ENCODE data around the gene CHST11. TPM values are rescaled to one million over a fixed set of nuclear protein-coding genes. Genes with fewer than 3 reads are reported as not detected.
A peak's percentile ranks its signal among the peaks of the same experiment; 100 is the strongest.

CHST11 gene
- total RNA-seq, 1 donor from 2014 or later: 15.5 TPM

DNA sequence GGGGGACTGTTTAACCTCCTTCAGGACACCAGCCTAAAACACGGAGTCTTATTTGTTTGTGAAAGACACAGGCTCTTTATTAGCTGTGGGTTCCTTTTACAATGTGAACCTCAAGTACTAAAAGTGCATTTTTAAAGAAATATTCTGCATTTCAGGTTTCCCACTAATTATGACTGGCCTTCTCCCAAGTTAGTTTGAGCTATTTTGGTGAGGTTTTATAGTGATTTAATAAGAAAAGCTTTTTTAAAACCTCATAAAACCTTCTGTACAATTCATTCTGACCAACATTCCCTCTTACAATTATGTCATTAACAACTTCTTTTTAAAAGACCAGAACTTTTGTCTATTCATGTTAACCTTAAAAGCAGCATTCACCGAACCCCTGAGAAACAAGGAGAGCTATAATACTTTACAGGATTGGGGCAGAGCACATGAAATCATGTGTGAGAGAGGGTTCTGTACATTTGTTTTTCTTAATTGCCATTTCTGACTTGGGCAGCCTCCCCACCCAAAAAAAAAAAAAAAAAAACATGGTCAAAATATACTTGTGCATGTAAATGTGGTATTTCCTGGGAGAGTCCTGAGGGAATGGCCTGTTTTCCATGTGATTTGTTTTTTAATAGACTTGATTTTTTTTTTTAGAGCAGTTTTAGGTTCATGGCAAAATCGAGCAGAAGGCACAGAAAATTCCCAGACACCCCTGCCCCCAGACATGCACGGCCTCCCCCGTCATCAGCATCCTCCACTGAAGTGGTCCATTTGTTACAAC, 169.5 kb downstream of the CHST11 start:
- H3K27ac Mint-ChIP-seq: peak overlapping the region; percentile 61
- TF ChIP-seq, protein P1, sequence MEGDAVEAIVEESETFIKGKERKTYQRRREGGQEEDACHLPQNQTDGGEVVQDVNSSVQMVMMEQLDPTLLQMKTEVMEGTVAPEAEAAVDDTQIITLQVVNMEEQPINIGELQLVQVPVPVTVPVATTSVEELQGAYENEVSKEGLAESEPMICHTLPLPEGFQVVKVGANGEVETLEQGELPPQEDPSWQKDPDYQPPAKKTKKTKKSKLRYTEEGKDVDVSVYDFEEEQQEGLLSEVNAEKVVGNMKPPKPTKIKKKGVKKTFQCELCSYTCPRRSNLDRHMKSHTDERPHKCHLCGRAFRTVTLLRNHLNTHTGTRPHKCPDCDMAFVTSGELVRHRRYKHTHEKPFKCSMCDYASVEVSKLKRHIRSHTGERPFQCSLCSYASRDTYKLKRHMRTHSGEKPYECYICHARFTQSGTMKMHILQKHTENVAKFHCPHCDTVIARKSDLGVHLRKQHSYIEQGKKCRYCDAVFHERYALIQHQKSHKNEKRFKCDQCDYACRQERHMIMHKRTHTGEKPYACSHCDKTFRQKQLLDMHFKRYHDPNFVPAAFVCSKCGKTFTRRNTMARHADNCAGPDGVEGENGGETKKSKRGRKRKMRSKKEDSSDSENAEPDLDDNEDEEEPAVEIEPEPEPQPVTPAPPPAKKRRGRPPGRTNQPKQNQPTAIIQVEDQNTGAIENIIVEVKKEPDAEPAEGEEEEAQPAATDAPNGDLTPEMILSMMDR (conservative IDR thresholded peaks at IDR 0.05): no peak
- H3K4me3 Mint-ChIP-seq: no peak overlapping the region
- peaks cover 10% of the 10 kb centered on the region for H3K27me3 Mint-ChIP-seq
- peaks cover 47% of the 10 kb centered on the region for H3K4me1 Mint-ChIP-seq (ENCODE audit: unreplicated experiment)
- no peaks in the 10 kb centered on the region for H3K36me3 Mint-ChIP-seq
- H3K9me3 Mint-ChIP-seq: no peaks in the 10 kb centered on the region
- no peak for DNase-seq (ENCODE audit: extremely low spot score, unreplicated experiment)

DNA sequence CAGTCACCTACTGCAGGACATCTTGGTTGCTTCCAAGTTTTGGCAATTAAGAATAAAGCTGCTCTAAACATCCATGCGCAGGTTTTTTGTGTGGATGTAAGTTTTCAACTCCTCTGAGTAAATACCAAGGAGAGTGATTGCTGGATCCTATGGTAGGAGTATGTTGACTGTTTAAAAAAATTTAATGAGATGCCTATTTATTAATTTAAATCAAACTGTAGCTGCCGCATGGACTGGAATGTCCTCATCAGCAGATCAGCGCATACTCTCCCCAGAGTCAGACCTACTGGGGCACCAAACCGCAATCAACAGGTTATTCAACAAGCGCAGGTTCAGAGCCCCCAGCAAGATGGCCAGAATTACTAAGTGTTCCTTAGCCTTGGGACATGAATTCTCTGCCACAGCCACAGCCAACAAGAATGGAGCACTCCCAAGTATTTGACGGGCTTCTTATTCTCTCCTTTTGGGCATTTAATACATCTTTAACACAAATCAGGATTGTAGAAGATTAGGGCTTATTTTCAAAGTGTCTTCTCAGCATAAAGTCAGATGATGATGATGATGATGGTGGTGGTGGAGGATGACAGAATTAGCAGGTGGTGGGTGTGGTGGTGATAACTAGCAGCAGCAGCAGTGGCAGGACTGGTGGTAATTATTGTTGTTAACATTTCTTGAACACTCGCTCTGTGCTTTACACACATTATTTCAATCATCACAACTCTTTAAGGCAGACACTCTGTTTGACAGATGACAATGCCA, 170.7 kb downstream of the CHST11 start:
- no peaks in the 10 kb centered on the region for H3K9me3 Mint-ChIP-seq
- peaks cover 15% of the 10 kb centered on the region for H3K27me3 Mint-ChIP-seq
- TF ChIP-seq, protein P1 (conservative IDR thresholded peaks at IDR 0.05): no peak
- no peak for DNase-seq (ENCODE audit: extremely low spot score, unreplicated experiment)
- peak overlapping the region; percentile 61 for H3K27ac Mint-ChIP-seq
- no peaks in the 10 kb centered on the region for H3K36me3 Mint-ChIP-seq
- no peak overlapping the region for H3K4me3 Mint-ChIP-seq
- peaks cover 54% of the 10 kb centered on the region for H3K4me1 Mint-ChIP-seq (ENCODE audit: unreplicated experiment)

DNA sequence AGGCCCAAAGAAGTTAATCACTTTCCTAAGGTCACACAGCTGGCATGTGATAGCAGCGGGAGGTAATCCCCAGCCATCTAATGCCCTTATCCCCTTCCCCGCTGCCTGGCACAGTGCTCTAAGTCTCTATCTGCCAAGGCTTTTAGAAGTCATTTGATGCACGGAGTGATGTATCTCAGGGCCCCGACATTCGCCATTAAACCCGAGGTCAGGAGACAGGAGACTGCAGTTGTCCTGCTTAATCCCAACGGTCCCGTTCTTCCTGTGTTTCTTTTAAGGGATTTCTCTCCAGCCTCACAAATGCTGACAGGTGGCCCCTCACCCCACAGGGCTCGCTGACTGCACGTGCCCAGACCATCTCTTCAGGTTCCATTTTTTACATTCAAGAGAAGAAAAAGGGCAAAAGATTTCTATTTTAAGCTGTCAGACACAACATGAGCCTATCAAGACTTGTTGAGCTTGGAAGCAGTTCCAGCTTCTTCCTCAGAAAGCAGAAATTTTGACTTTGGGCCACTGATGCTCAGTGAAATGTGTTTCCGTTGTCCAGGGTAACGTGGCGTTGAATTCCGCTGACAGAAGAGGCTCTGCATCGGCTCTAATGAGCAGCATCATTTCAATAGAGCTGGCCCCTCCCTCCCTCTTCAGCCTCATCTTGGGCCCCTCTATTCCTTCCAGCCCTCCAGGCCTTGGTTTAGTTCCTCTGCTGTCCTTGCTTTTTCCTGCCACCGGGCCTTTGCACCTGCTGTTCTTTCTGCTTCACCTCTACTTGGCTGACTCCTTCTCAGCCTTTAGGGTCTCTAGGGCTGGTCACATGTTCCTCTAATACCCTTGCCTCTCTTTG, 171.5 kb downstream of the CHST11 start:
- H3K4me1 Mint-ChIP-seq (ENCODE audit: unreplicated experiment): peaks cover 51% of the 10 kb centered on the region
- H3K27me3 Mint-ChIP-seq: peaks cover 15% of the 10 kb centered on the region
- no peak overlapping the region for H3K27ac Mint-ChIP-seq
- TF ChIP-seq, protein P1 (conservative IDR thresholded peaks at IDR 0.05): no peak
- H3K4me3 Mint-ChIP-seq: no peak overlapping the region
- no peaks in the 10 kb centered on the region for H3K9me3 Mint-ChIP-seq
- H3K36me3 Mint-ChIP-seq: no peaks in the 10 kb centered on the region
- DNase-seq (ENCODE audit: extremely low spot score, unreplicated experiment): no peak

DNA sequence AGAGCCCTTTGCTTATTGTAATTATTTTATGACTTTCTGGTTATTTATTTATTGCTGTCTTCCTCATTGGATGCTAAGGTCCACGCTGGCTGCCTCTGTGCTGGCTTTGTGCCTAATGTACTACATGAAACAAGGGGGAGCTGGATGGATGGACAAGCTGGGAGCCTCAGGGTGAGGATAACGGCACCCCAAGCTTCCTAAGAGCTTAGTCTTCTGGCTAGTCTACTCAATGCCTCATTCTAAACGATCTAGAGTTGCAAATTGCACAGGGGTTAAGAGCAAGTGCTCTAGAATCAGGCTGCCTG, 172.0 kb downstream of the CHST11 start:
- H3K4me3 Mint-ChIP-seq: no peak overlapping the region
- DNase-seq (ENCODE audit: extremely low spot score, unreplicated experiment): no peak
- no peaks in the 10 kb centered on the region for H3K9me3 Mint-ChIP-seq
- peaks cover 46% of the 10 kb centered on the region for H3K4me1 Mint-ChIP-seq (ENCODE audit: unreplicated experiment)
- TF ChIP-seq, protein P1 (conservative IDR thresholded peaks at IDR 0.05): no peak
- H3K27me3 Mint-ChIP-seq: peaks cover 15% of the 10 kb centered on the region
- H3K27ac Mint-ChIP-seq: no peak overlapping the region
- peaks cover 2% of the 10 kb centered on the region for H3K36me3 Mint-ChIP-seq

DNA sequence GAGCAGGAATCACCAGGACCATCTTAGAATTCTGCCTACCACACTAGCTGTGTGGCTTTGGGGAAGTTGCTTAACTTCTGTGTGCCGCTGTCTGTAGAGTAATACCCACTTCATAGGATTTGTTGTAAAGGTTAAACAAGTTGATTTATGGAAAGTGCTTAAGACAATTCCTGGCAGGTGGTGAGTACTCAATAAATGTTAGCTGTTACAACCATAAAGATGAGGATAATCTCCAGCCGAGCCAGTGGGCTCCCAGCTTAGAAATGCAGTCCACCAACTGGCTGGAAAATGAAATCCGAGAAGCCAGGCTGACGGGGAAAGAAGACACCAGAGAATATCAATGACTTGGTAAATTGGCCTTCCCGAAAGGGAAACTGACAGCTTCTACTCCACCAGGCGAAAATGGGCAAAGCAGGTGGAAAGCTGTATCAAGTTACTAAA, 173.5 kb downstream of the CHST11 start:
- peaks cover 15% of the 10 kb centered on the region for H3K27me3 Mint-ChIP-seq
- H3K36me3 Mint-ChIP-seq: peaks cover 5% of the 10 kb centered on the region
- H3K9me3 Mint-ChIP-seq: no peaks in the 10 kb centered on the region
- peaks cover 40% of the 10 kb centered on the region for H3K4me1 Mint-ChIP-seq (ENCODE audit: unreplicated experiment)
- no peak overlapping the region for H3K27ac Mint-ChIP-seq
- TF ChIP-seq, protein P1 (conservative IDR thresholded peaks at IDR 0.05): no peak
- DNase-seq (ENCODE audit: extremely low spot score, unreplicated experiment): no peak
- no peak overlapping the region for H3K4me3 Mint-ChIP-seq
